Activated CD4-positive, alpha-beta memory T cell treated with anti-CD3 and anti-CD28 coated beads, Interleukin-2, amount 10 ng/mL, durations not matched to agents 7 days and 5 days (primary cell): ENCODE results near the gene BMPR1A. TPM values are rescaled to one million over a fixed set of nuclear protein-coding genes. Genes with fewer than 3 reads are reported as not detected.

ENCODE experiments used
- CTCF ChIA-PET: fragments of 350-600 bp; sonication (Branson Sonifier 250); formaldehyde crosslinking; loops from one replicate; lab custom pipeline; 2021; ENCODE audit warnings: antibody characterized with exemption, inconsistent platforms; lab: Charles Lee
- POLR2A ChIA-PET: fragments of 350-600 bp; sonication (Branson Sonifier 250); formaldehyde crosslinking; loops from one replicate; lab custom pipeline; 2021; ENCODE audit warnings: antibody characterized with exemption; lab: Charles Lee
- DNase-seq: peaks from one replicate; pipeline ENCODE4 v3.0.0-alpha.2; 2020
- H3K27ac Mint-ChIP-seq: one replicate; pipeline ENCODE4 v1.8.0; 2021; ENCODE audit warnings: mild to moderate bottlenecking, mixed read lengths
- H3K27me3 Mint-ChIP-seq: one replicate; pipeline ENCODE4 v1.8.0; 2021; ENCODE audit warnings: mixed read lengths
- H3K36me3 Mint-ChIP-seq: one replicate; pipeline ENCODE4 v1.8.0; 2021; ENCODE audit warnings: low read depth, mixed read lengths
- H3K4me1 Mint-ChIP-seq: one replicate; pipeline ENCODE4 v1.8.0; 2021; ENCODE audit warnings: mixed read lengths
- H3K4me3 Mint-ChIP-seq: one replicate; pipeline ENCODE4 v1.8.0; 2021; ENCODE audit warnings: mild to moderate bottlenecking, mixed read lengths
- H3K9me3 Mint-ChIP-seq: one replicate; pipeline ENCODE4 v1.8.0; 2021; ENCODE audit warnings: mixed read lengths
- total RNA-seq, 2 experiments: library from RNA; stranded (reverse); gene quantifications; one replicate each; pipeline ENCODE4 v1.2.3, GENCODE V29; 2021

Gene BMPR1A
- total RNA-seq, 2 experiments from 2014 or later = 14.8 to 17.2 TPM

- Mint-ChIP-seq H3K36me3 (peaks cover 7% of the 10 kb centered on the region), H3K9me3 (no peaks in the 10 kb centered on the region), H3K27me3 (peaks cover 13% of the 10 kb centered on the region), H3K4me3 (peak overlapping the region; percentile 79), H3K4me1 (peaks cover 53% of the 10 kb centered on the region), H3K27ac (peak overlapping the region; percentile 59)
- ChIA-PET POLR2A (interaction anchor here (0.6 to 3.9 kb wide), 4 partner anchors 15 to 355 kb away, joined by 3 to 31 read pairs (median 3); no protein-coding TSS in a partner anchor), CTCF (interaction anchor here (0.9 kb wide), 1 partner anchor 210 kb away, joined by 4 read pairs; no protein-coding TSS in a partner anchor)
- DNase-seq = peak; percentile 89
Observed at GRCh38 chr10:86755740-86756510, 494 bp upstream of the BMPR1A start.

- peak; percentile 20 for DNase-seq
- H3K4me3 Mint-ChIP-seq = peak overlapping the region; percentile 85
- peaks cover 13% of the 10 kb centered on the region for H3K27me3 Mint-ChIP-seq
- peaks cover 51% of the 10 kb centered on the region for H3K4me1 Mint-ChIP-seq
- peak overlapping the region; percentile 41 for H3K27ac Mint-ChIP-seq
- H3K9me3 Mint-ChIP-seq = no peaks in the 10 kb centered on the region
- ChIA-PET CTCF (interaction anchor here (1.5 kb wide), 1 partner anchor 45 kb away, joined by 3 read pairs; no protein-coding TSS in a partner anchor), POLR2A (interaction anchor here (0.9 to 3.9 kb wide), 5 partner anchors 42 to 357 kb away, joined by 3 to 31 read pairs (median 3); partner anchors contain the start of gene WAPL)
- H3K36me3 Mint-ChIP-seq = peaks cover 7% of the 10 kb centered on the region
Observed at GRCh38 chr10:86757113-86757972, 924 bp downstream of the BMPR1A start.

GRCh38 chr10:86758189-86759072 lies 2.0 kb downstream of the BMPR1A start:
- Mint-ChIP-seq H3K9me3 (no peaks in the 10 kb centered on the region), H3K27me3 (peaks cover 13% of the 10 kb centered on the region), H3K27ac (no peak overlapping the region), H3K4me1 (peaks cover 41% of the 10 kb centered on the region), H3K4me3 (peak overlapping the region; percentile 12), H3K36me3 (peaks cover 7% of the 10 kb centered on the region)
- ChIA-PET POLR2A (interaction anchor here (0.8 to 3.9 kb wide), 5 partner anchors 41 to 237 kb away, joined by 3 to 31 read pairs (median 3); partner anchors contain the start of gene WAPL), CTCF (interaction anchor here (0.6 to 1.5 kb wide), 5 partner anchors 15 to 927 kb away, joined by 3 to 4 read pairs (median 3); no protein-coding TSS in a partner anchor)
- no peak for DNase-seq

- Mint-ChIP-seq H3K27me3 (peaks cover 13% of the 10 kb centered on the region), H3K36me3 (peaks cover 7% of the 10 kb centered on the region), H3K27ac (no peak overlapping the region), H3K9me3 (no peaks in the 10 kb centered on the region), H3K4me1 (peaks cover 34% of the 10 kb centered on the region), H3K4me3 (no peak overlapping the region)
- ChIA-PET POLR2A (interaction anchor here (3.9 kb wide), 1 partner anchor 48 kb away, joined by 31 read pairs; no protein-coding TSS in a partner anchor), CTCF (no interaction called here)
- no peak for DNase-seq
Observed at GRCh38 chr10:86759073-86759672, 2.8 kb downstream of the BMPR1A start.

GRCh38 chr10:86763404-86763803 lies 7.0 kb downstream of the BMPR1A start:
- peaks cover 12% of the 10 kb centered on the region for H3K4me1 Mint-ChIP-seq
- ChIA-PET CTCF (no interaction called here), POLR2A (no interaction called here)
- H3K36me3 Mint-ChIP-seq = peaks cover under 1% of the 10 kb centered on the region
- no peak overlapping the region for H3K27ac Mint-ChIP-seq
- no peaks in the 10 kb centered on the region for H3K9me3 Mint-ChIP-seq
- no peak overlapping the region for H3K4me3 Mint-ChIP-seq
- no peak for DNase-seq
- peaks cover 9% of the 10 kb centered on the region for H3K27me3 Mint-ChIP-seq

GRCh38 chr10:86765548-86765947 lies 9.1 kb downstream of the BMPR1A start:
- Mint-ChIP-seq H3K27ac (no peak overlapping the region), H3K4me3 (no peak overlapping the region), H3K9me3 (no peaks in the 10 kb centered on the region), H3K4me1 (peaks cover 7% of the 10 kb centered on the region), H3K36me3 (no peaks in the 10 kb centered on the region), H3K27me3 (no peaks in the 10 kb centered on the region)
- DNase-seq = no peak
- POLR2A ChIA-PET = no interaction called here
- CTCF ChIA-PET = interaction anchor here (0.6 kb wide), 1 partner anchor 24 kb away, joined by 5 read pairs; no protein-coding TSS in a partner anchor

GRCh38 chr10:86768412-86769062 lies 12.1 kb downstream of the BMPR1A start:
- no peaks in the 10 kb centered on the region for H3K36me3 Mint-ChIP-seq
- H3K27me3 Mint-ChIP-seq = no peaks in the 10 kb centered on the region
- H3K9me3 Mint-ChIP-seq = no peaks in the 10 kb centered on the region
- ChIA-PET POLR2A (no interaction called here), CTCF (interaction anchor here (0.6 kb wide), 1 partner anchor 25 kb away, joined by 3 read pairs; no protein-coding TSS in a partner anchor)
- DNase-seq = no peak
- H3K4me3 Mint-ChIP-seq = no peak overlapping the region
- H3K4me1 Mint-ChIP-seq = peaks cover 7% of the 10 kb centered on the region
- no peak overlapping the region for H3K27ac Mint-ChIP-seq

- no peak for DNase-seq
- Mint-ChIP-seq H3K27ac (no peak overlapping the region), H3K4me3 (no peak overlapping the region), H3K9me3 (no peaks in the 10 kb centered on the region), H3K4me1 (peaks cover 12% of the 10 kb centered on the region), H3K27me3 (no peaks in the 10 kb centered on the region), H3K36me3 (no peaks in the 10 kb centered on the region)
- ChIA-PET POLR2A (no interaction called here), CTCF (interaction anchor here (0.9 kb wide), 1 partner anchor 107 kb away, joined by 3 read pairs; no protein-coding TSS in a partner anchor)
Observed at GRCh38 chr10:86769991-86770390, 13.6 kb downstream of the BMPR1A start.

GRCh38 chr10:86770412-86770960 lies 14.1 kb downstream of the BMPR1A start:
- ChIA-PET POLR2A (interaction anchor here (1.5 kb wide), 1 partner anchor 14 kb away, joined by 3 read pairs; no protein-coding TSS in a partner anchor), CTCF (interaction anchor here (0.9 to 1.0 kb wide), 2 partner anchors 60 to 107 kb away, joined by 3 read pairs; no protein-coding TSS in a partner anchor)
- H3K36me3 Mint-ChIP-seq = no peaks in the 10 kb centered on the region
- no peak for DNase-seq
- peaks cover 15% of the 10 kb centered on the region for H3K4me1 Mint-ChIP-seq
- no peak overlapping the region for H3K27ac Mint-ChIP-seq
- no peaks in the 10 kb centered on the region for H3K9me3 Mint-ChIP-seq
- no peaks in the 10 kb centered on the region for H3K27me3 Mint-ChIP-seq
- no peak overlapping the region for H3K4me3 Mint-ChIP-seq

GRCh38 chr10:86773498-86773897 lies 17.1 kb downstream of the BMPR1A start:
- Mint-ChIP-seq H3K27me3 (no peaks in the 10 kb centered on the region), H3K27ac (no peak overlapping the region), H3K4me3 (no peak overlapping the region), H3K4me1 (peaks cover 17% of the 10 kb centered on the region), H3K36me3 (peaks cover 2% of the 10 kb centered on the region), H3K9me3 (no peaks in the 10 kb centered on the region)
- ChIA-PET POLR2A (no interaction called here), CTCF (interaction anchor here (0.6 kb wide), 1 partner anchor 15 kb away, joined by 3 read pairs; no protein-coding TSS in a partner anchor)
- no peak for DNase-seq
